T-helper 1 cell treated with Interleukin-12 subunit alpha and Interleukin-12 subunit beta and Interleukin-4 antibody, amounts not matched to agents 30 μg/mL and 1 μg/mL, for 36 hours (primary cell): ENCODE data around the gene SHD.
"Not testable (repeated sequence)": the region's sequence is repeated elsewhere in the genome, so short reads cannot be mapped to it uniquely, and the experiment has no call there.

ENCODE experiments used
- H3K27ac Mint-ChIP-seq: one replicate; pipeline ENCODE4 v1.8.0; 2021; ENCODE audit warnings: mild to moderate bottlenecking, mixed read lengths
- H3K27me3 Mint-ChIP-seq: one replicate; pipeline ENCODE4 v1.8.0; 2021; ENCODE audit warnings: low read depth, mixed read lengths
- H3K36me3 Mint-ChIP-seq: one replicate; pipeline ENCODE4 v1.8.0; 2021; ENCODE audit warnings: low read depth, mixed read lengths
- H3K4me1 Mint-ChIP-seq: one replicate; pipeline ENCODE4 v1.8.0; 2021; ENCODE audit warnings: low read depth, mixed read lengths
- H3K4me3 Mint-ChIP-seq: one replicate; pipeline ENCODE4 v1.8.0; 2021; ENCODE audit warnings: mild to moderate bottlenecking, moderate library complexity, mixed read lengths
- H3K9me3 Mint-ChIP-seq: one replicate; pipeline ENCODE4 v1.8.0; 2021; ENCODE audit warnings: mixed read lengths

The SHD gene

GRCh38 chr19:4278419-4279266 is at the start of gene SHD:
Gene SHD, plus strand, starts transcription at chr19:4279266. Its CDS starts 798 bp downstream, at chr19:4280064.
- Mint-ChIP-seq H3K9me3 (no peaks in the 10 kb centered on the region), H3K27ac (no peak within 1 kb of the TSS), H3K27me3 (peaks cover 37% of the 10 kb centered on the region), H3K4me3 (peak within 1 kb of the TSS; percentile 51), H3K36me3 (no peaks in the 10 kb centered on the region), H3K4me1 (peaks cover 2% of the 10 kb centered on the region)

GRCh38 chr19:4230237-4230636 is 48.8 kb upstream of the SHD start:
- peaks cover 17% of the 10 kb centered on the region for H3K4me1 Mint-ChIP-seq
- H3K27ac Mint-ChIP-seq, H3K36me3 Mint-ChIP-seq, H3K4me3 Mint-ChIP-seq, H3K27me3 Mint-ChIP-seq, H3K9me3 Mint-ChIP-seq: not testable (repeated sequence)

GRCh38 chr19:4231521-4231920 is 47.5 kb upstream of the SHD start:
- not testable (repeated sequence) for H3K4me3 Mint-ChIP-seq, H3K27ac Mint-ChIP-seq, H3K36me3 Mint-ChIP-seq, H3K9me3 Mint-ChIP-seq, H3K27me3 Mint-ChIP-seq
- peaks cover 16% of the 10 kb centered on the region for H3K4me1 Mint-ChIP-seq

- not testable (repeated sequence) for H3K4me3 Mint-ChIP-seq, H3K36me3 Mint-ChIP-seq, H3K9me3 Mint-ChIP-seq, H3K27me3 Mint-ChIP-seq
- Mint-ChIP-seq H3K4me1 (peaks cover 15% of the 10 kb centered on the region), H3K27ac (peak overlapping the region; percentile 23)
These were observed 46.9 kb upstream of the SHD start for GRCh38 chr19:4232139-4232538.

GRCh38 chr19:4232614-4233281 is 46.3 kb upstream of the SHD start:
- H3K27me3 Mint-ChIP-seq, result no peaks in the 10 kb centered on the region
- H3K9me3 Mint-ChIP-seq, result no peaks in the 10 kb centered on the region
- H3K27ac Mint-ChIP-seq, result peak overlapping the region; percentile 23
- peaks cover 1% of the 10 kb centered on the region for H3K36me3 Mint-ChIP-seq
- no peak overlapping the region for H3K4me3 Mint-ChIP-seq
- peaks cover 15% of the 10 kb centered on the region for H3K4me1 Mint-ChIP-seq

GRCh38 chr19:4233282-4233853 is 45.7 kb upstream of the SHD start:
- no peaks in the 10 kb centered on the region for H3K9me3 Mint-ChIP-seq
- no peak overlapping the region for H3K4me3 Mint-ChIP-seq
- no peaks in the 10 kb centered on the region for H3K27me3 Mint-ChIP-seq
- peak overlapping the region; percentile 38 for H3K27ac Mint-ChIP-seq
- H3K36me3 Mint-ChIP-seq, result peaks cover 1% of the 10 kb centered on the region
- peaks cover 15% of the 10 kb centered on the region for H3K4me1 Mint-ChIP-seq

GRCh38 chr19:4234142-4234861 is 44.8 kb upstream of the SHD start:
- H3K4me1 Mint-ChIP-seq, result peaks cover 14% of the 10 kb centered on the region
- H3K36me3 Mint-ChIP-seq, result peaks cover 1% of the 10 kb centered on the region
- no peak overlapping the region for H3K4me3 Mint-ChIP-seq
- H3K27me3 Mint-ChIP-seq, result no peaks in the 10 kb centered on the region
- no peak overlapping the region for H3K27ac Mint-ChIP-seq
- H3K9me3 Mint-ChIP-seq, result no peaks in the 10 kb centered on the region

GRCh38 chr19:4234862-4235201 is 44.2 kb upstream of the SHD start:
- no peak overlapping the region for H3K27ac Mint-ChIP-seq

GRCh38 chr19:4237510-4237909 is 41.6 kb upstream of the SHD start:
- not testable (repeated sequence) for H3K4me1 Mint-ChIP-seq, H3K36me3 Mint-ChIP-seq, H3K4me3 Mint-ChIP-seq, H3K9me3 Mint-ChIP-seq, H3K27me3 Mint-ChIP-seq, H3K27ac Mint-ChIP-seq

More at GRCh38 chr19:4234862-4235201, 44.2 kb upstream of the SHD start:
- Mint-ChIP-seq H3K4me1 (peaks cover 8% of the 10 kb centered on the region), H3K36me3 (peaks cover 1% of the 10 kb centered on the region), H3K27me3 (no peaks in the 10 kb centered on the region), H3K9me3 (no peaks in the 10 kb centered on the region), H3K4me3 (no peak overlapping the region)

- H3K27ac Mint-ChIP-seq, result no peak overlapping the region
These were observed 40.2 kb upstream of the SHD start for GRCh38 chr19:4238831-4239230.

GRCh38 chr19:4241824-4242430 is 37.1 kb upstream of the SHD start:
- no peaks in the 10 kb centered on the region for H3K27me3 Mint-ChIP-seq
- H3K4me1 Mint-ChIP-seq, result peaks cover 8% of the 10 kb centered on the region
- peaks cover 5% of the 10 kb centered on the region for H3K9me3 Mint-ChIP-seq
- no peak overlapping the region for H3K27ac Mint-ChIP-seq
- peaks cover 2% of the 10 kb centered on the region for H3K36me3 Mint-ChIP-seq
- no peak overlapping the region for H3K4me3 Mint-ChIP-seq

More at GRCh38 chr19:4238831-4239230, 40.2 kb upstream of the SHD start:
- H3K9me3 Mint-ChIP-seq, result peaks cover 5% of the 10 kb centered on the region
- H3K4me3 Mint-ChIP-seq, result no peak overlapping the region
- peaks cover 4% of the 10 kb centered on the region for H3K36me3 Mint-ChIP-seq
- no peaks in the 10 kb centered on the region for H3K27me3 Mint-ChIP-seq
- H3K4me1 Mint-ChIP-seq, result peaks cover 3% of the 10 kb centered on the region

GRCh38 chr19:4245938-4246337 is 33.1 kb upstream of the SHD start:
- H3K9me3 Mint-ChIP-seq, H3K27ac Mint-ChIP-seq, H3K27me3 Mint-ChIP-seq, H3K4me3 Mint-ChIP-seq: not testable (repeated sequence)
- Mint-ChIP-seq H3K4me1 (peaks cover 17% of the 10 kb centered on the region), H3K36me3 (peaks cover 23% of the 10 kb centered on the region)

GRCh38 chr19:4246767-4247593 is 32.1 kb upstream of the SHD start, which contains the start of gene YJU2:
Gene YJU2, plus strand, starts transcription at chr19:4247080. Its CDS starts 67 bp downstream, at chr19:4247147.
- Mint-ChIP-seq H3K4me1 (peaks cover 15% of the 10 kb centered on the region), H3K27ac (peak within 1 kb of the TSS; percentile 99), H3K27me3 (no peaks in the 10 kb centered on the region), H3K9me3 (peaks cover 2% of the 10 kb centered on the region), H3K4me3 (peak within 1 kb of the TSS; percentile 92), H3K36me3 (peaks cover 28% of the 10 kb centered on the region)
